OCI-M1 (cell line): ENCODE data around the gene PTPRK.

Source experiments
- DNase-seq: peaks from one replicate; lab custom pipeline; 2025; lab: John Stamatoyannopoulos, UW

The PTPRK gene

DNA sequence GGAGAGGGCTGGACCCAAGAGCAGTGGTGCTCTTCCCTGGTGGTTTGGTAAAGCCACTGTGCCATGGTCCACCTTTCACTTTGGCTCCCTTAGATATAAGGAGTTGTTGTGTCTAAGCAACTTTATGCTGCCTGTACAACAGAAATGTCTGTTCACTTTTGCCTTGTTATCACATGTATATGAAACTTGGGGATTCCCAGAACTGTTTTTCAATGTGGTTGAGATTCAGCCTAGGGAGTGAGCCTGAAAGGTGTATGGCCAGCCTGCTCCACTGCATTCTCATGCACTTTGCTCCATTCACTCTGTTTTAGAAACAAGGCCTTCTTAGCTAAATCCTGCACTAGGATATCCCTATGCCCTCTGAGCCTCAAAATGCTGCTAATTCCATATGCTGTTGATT, 385.1 kb downstream of the PTPRK start:
- DNase-seq, result no peak

- DNase-seq, result no peak
Measured at GRCh38 chr6:128131566-128131965, 388.8 kb downstream of the PTPRK start.

- no peak for DNase-seq
Measured at GRCh38 chr6:128131036-128131435, 389.4 kb downstream of the PTPRK start.

DNA sequence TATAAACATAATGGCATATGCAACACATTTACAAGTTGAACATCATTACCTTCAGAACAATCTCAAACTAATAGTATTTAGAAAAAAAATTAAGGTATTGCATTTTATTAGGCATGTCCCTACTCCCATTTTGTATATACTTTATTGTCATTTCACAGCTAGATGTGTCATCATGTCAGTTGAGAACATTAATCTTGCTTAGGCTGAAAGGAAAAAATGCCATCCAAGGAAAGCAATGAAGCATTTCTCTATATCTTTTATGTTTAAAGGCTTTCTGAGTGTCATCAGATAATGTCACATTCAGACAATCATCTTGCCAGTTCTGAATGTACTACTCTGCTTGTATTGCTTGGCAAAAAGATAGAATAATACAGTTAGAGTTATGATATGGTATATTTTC, 390.7 kb downstream of the PTPRK start:
- DNase-seq, result no peak

DNA sequence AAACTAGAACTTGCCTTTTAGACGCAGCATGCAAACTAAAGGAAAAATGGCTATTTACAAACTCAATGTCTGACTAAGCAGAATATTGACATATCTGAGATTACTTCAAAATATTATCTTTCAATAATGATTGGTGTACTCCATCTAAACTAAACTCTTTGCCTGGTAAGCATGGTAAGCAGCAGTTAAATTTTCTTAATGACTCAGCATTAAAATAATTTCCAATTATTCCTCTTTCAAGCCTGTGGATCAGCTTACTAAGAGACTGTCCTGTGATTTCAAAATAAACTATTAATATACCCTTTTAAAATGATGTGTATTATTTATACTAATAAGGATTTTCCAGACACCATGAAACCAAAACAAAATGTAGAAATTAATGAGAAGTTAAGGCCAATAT, 392.7 kb downstream of the PTPRK start:
- DNase-seq, result no peak

DNA sequence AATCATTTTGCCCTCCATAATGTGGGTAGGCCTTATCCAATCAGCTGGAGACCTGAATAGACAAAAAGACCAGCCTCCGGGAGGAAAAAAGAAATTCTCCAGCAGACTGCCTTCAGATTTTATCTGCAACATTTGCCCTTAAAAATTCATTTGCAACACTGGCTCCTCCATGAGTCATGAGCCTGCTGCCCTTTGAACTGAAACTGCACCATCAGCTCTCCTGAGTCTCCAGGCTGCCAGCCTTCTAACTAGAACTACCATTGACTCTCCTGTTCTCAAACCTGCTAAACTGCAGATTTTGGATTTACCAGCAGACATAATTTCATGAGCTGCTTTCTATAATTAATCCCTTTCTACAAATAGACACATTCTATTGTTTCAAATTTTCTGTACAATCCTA, 395.7 kb downstream of the PTPRK start:
- no peak for DNase-seq

- no peak for DNase-seq
Measured at GRCh38 chr6:128121610-128122009, 398.8 kb downstream of the PTPRK start.

DNA sequence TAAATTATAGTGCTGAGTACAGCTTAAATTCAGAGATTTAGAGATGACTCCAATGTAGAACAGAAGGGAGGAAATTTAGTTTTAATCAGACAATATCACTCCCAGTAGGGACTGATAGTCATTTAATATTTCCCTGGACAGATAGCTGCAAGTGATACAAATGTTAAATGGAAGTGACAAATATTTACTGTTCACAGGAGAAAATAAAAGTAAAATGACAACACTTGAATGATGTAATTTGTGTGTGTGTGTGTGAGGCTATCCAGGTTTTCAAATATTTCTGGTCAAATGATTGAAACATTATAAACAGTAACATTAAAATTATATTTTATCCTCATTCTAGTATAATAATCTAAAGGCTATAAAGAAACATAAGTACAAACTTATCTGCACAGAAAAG, 399.2 kb downstream of the PTPRK start:
- DNase-seq, result no peak

DNA sequence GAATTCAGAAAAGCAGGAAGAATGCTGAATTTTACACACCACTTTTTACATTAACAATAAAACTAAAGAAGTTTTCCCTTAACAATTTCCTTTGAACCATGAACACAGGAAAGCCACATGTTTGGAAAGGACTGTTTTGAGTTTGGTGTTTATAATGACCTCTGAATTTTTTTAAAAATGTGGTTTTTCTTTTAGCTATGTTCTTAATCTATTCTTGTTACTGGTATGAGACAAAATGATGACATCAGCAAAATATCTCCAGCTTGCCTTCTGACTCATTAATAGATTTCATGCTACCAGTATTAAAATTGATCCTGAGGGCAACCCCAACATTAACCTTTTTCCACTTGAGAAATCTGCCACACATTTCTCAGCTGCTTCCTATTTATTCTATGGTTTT, 402.0 kb downstream of the PTPRK start:
- DNase-seq, result no peak

DNA sequence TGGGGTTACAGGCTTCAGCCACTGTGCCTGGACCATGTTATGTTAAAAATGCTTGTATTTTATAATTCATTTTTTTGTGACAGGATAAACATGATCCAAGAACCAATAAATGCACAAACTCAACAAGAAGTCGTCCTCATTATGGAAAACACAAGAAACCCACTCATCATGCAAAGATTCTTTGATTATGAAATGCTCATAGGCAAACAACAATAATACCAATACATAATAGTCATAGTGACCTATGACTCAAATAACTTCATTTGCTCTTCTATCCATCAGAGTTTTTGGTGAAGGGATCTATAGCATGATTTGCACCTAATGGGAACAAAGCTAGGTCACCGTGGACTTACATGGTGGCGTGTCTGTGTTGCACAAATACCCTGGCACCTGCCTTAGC, 402.5 kb downstream of the PTPRK start:
- DNase-seq, result no peak

DNA sequence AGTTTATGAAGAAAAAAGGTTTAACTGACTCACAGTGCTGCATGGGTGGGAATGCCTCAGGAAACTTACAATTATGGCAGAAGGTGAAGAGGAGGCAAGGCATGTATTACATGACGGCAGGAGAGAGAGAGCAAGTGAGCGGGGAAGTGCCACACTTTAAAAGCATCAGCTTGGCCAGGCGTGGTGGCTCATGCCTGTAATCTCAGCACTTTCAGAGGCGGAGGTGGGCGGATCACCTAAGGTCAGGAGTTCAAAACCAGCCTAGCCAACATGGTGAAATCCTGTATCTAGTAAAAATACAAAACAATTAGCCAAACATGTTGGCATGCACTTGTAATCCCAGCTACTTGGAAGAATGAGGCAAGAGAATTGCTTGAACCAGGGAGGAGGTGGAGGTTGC, 406.2 kb downstream of the PTPRK start:
- no peak for DNase-seq

DNA sequence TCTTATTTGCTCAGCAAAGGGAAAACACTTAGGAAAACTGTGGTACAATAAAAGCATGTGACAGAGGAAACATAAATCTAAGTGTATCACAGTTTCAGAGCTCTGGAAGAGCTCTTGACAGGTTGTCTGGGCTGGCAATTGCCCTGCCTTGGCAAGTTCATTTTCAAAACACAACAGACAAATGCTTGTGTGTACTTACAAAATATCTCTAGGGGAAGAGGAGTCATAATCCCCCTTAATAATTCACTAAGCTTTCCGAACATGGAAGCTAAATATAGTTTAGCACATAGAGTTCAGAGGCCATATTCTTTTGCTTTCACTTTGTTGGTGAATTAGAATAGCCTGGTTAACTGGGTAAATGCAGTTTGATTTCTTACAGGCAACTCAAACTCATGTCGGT, 407.9 kb downstream of the PTPRK start:
- peak; percentile 61 for DNase-seq

DNA sequence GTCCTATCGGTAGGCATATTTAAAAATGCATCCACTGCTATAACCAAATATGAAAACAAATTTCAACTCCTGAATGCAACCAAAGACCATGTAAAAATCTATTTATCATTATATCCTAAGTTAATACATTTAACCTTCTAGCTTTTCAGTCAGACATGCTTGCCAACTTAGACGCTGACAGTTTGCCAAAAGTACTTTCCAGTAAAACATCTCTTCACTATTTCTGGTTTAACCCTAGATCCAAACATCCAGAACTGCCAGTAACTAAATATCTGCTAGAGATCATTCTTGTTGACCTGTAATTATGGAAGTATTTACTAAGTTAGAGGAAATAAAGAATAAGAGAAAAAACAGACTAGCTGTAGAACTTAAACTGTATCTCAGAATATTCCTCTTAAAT, 409.3 kb downstream of the PTPRK start:
- no peak for DNase-seq

- no peak for DNase-seq
Measured at GRCh38 chr6:128107682-128108081, 412.7 kb downstream of the PTPRK start.

- DNase-seq, result no peak
Measured at GRCh38 chr6:128099571-128100197, 420.7 kb downstream of the PTPRK start.

GRCh38 chr6:128098000-128098581, 422.3 kb downstream of the PTPRK start:
- DNase-seq, result peak; percentile 47

DNA sequence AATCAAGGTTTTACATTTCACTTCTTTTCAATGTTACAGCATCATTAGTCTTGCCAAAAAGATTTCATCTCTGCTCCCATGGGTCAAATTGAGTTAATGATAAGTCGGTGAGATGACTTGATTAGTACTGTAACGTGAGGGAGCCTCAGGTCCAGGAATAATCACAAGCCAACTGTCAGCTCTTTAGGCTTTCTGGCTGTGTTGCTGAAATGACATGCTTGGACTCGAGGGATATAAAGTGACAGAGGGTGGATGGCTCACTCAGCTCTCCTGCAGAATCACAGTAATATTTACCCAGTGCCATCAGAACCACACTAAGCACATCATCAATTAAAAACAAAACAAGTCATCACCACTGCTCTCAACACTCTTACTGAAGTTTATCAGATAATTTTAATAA, 423.4 kb downstream of the PTPRK start:
- no peak for DNase-seq

DNA sequence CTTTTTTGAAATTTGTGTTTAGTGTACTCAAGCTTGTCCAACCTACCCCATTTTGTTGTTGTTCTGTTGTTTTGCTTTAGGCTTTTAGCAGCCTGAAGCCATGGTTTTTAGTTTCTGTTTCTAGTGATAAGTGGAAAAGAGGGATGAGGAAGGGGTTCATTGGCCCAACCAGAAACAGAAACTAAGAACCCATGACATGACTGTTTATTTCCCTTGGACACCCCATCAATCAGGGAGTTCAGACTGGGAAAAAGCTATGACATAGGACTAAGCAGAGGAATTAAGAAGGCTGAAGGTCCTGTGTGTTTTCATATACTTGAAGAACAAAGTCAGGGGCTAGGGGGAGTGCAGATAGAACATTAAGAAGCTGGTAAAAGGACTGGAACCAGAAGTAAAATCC, 425.0 kb downstream of the PTPRK start:
- peak; percentile 73 for DNase-seq

- DNase-seq, result no peak
Measured at GRCh38 chr6:128079021-128079420, 441.4 kb downstream of the PTPRK start.

- DNase-seq, result no peak
Measured at GRCh38 chr6:128078276-128078675, 442.1 kb downstream of the PTPRK start.

GRCh38 chr6:128076843-128077242, 443.6 kb downstream of the PTPRK start:
- DNase-seq, result no peak

- no peak for DNase-seq
Measured at GRCh38 chr6:128074567-128074966, 445.8 kb downstream of the PTPRK start.

- no peak for DNase-seq
Measured at GRCh38 chr6:128073389-128073788, 447.0 kb downstream of the PTPRK start.

DNA sequence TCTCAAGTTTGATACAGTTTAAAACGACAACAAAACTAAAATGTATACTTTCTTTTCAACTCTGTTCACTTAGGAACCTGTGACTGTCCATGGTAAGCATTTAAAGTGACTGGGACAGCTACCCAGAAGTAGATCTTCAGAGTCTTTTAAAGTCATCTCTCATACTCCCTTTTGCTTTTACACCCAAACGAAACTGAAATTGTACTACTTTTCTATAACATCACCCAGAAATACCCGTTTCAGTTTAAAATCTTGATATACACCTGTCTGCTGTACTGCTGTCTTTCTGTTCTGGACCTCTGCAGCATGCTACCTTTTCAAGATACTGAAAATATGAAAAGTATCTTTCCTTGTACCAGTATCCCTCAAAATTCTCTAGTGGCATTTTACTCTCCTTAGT, 449.2 kb downstream of the PTPRK start:
- DNase-seq, result peak; percentile 10
